Suprapubic skin (tissue), 4 donors: ENCODE data around the gene CPA1. TPM values are rescaled to one million over a fixed set of nuclear protein-coding genes. Genes with fewer than 3 reads are reported as not detected.

Experiments
- DNase-seq, 2 donors: peaks; one replicate each; pipeline ENCODE4 v3.0.0-alpha.2; 2019; ENCODE audit warnings: low spot score in 2 of 2
- H3K27ac ChIP-seq: fragments of 200-600 bp; sonication (generic); one replicate; pipeline ENCODE4 v1.5.1; 2019
- H3K27me3 ChIP-seq: fragments of 200-600 bp; sonication (generic); one replicate; pipeline ENCODE4 v1.5.1; 2019
- H3K36me3 ChIP-seq: fragments of 200-600 bp; sonication (generic); one replicate; pipeline ENCODE4 v1.5.1; 2019
- H3K4me1 ChIP-seq: fragments of 200-600 bp; sonication (generic); one replicate; pipeline ENCODE4 v1.5.1; 2019
- H3K4me3 ChIP-seq: fragments of 200-600 bp; sonication (generic); one replicate; pipeline ENCODE4 v1.5.1; 2019; ENCODE audit warnings: mild to moderate bottlenecking
- H3K9me3 ChIP-seq: fragments of 200-600 bp; sonication (generic); one replicate; pipeline ENCODE4 v1.5.1; 2019
- EP300 ChIP-seq: sonication (generic); formaldehyde crosslinking; IDR thresholded peaks from one replicate; pipeline ENCODE4 v1.6.1; 2017; ENCODE audit warnings: antibody characterized with exemption
- POLR2A ChIP-seq, 2 donors: fragments of 450-650 bp; IDR thresholded peaks; one replicate each; pipeline ENCODE4 v1.6.1; 2017; ENCODE audit warnings: antibody characterized with exemption in 2 of 2, mild to moderate bottlenecking in 2 of 2, moderate library complexity in 2 of 2
- POLR2AphosphoS5 ChIP-seq, 3 donors: sonication (generic); formaldehyde crosslinking; IDR thresholded peaks; one replicate each; pipeline ENCODE4 v1.6.1; 2017; ENCODE audit warnings: antibody characterized with exemption in 3 of 3
- WGBS: methylation state at CpG from one replicate; pipeline ENCODE4 v1.1.5; 2018; 5-methylcytosine and 5-hydroxymethylcytosine counted together
- total RNA-seq, 4 donors: library from RNA; depleted of rRNA; stranded (reverse); fragments of >200 nt; gene quantifications; one replicate each; pipeline ENCODE4 v1.1.0, GENCODE V29; 2016
- TF ChIP-seq, protein P1 (sequence below), 2 donors: fragments of 200-600 bp in 1 of 2; fragments of 450-650 bp in 1 of 2; sonication (generic) in 1 of 2; IDR thresholded peaks; one replicate each; pipeline ENCODE4 v1.5.1; 2016 to 2019; ENCODE audit warnings: antibody characterized with exemption in 2 of 2, mild to moderate bottlenecking in 1 of 2, moderate library complexity in 1 of 2

CPA1 gene
- total RNA-seq, 4 donors from 2014 or later, result not detected

DNA sequence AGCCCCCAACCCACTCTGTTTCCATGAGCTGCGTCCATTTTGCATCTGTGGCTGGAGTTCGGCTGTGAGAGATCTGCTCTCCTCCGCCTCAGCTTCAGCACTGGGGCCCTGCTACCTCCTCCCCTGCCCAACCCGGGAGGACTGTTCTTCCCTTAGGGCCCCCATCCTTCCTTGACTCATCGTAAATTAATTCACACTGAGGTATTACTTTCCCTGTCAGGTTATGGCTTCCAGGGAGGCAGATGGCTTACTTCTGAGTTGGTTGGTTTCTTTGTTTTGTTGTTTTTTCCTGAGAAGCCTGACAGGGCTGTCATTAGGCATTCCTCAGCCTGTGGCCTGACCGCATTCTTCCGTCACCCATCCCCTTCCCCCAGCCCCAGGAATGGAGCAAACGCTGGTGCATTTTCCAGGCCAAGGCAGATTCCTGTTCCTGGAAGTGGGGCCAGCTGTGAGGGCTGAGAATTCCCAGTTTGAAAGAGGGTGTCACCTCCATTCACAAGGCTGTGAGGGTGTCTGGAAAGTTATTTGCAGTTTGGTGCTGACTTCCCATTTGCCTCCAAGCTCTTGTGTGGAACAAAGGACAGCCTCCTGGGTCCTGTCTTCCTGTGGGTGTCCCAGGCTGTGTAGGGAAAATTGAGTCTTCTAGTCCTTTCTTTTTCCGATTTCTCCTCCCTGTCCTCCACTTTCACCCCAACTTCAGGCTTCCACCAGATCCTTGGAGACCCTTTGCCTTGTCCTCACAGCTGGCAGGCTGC, 24.0 kb upstream of the CPA1 start:
- Histone ChIP-seq H3K27me3 (no peaks in the 10 kb centered on the region), H3K9me3 (peaks cover 3% of the 10 kb centered on the region), H3K27ac (peak overlapping the region; percentile 93), H3K4me1 (peaks cover 45% of the 10 kb centered on the region), H3K4me3 (no peak overlapping the region), H3K36me3 (no peaks in the 10 kb centered on the region)
- TF ChIP-seq POLR2A (IDR thresholded peaks at IDR 0.05) (no peak), POLR2AphosphoS5 (IDR thresholded peaks at IDR 0.05) (peak in 2 of 3 donors; percentile 47 to 62)
- WGBS, result 20% methylated on average over 9 of the region's 9 CpGs
- DNase-seq, result peak in 1 of 2 donors; percentile 60

DNA sequence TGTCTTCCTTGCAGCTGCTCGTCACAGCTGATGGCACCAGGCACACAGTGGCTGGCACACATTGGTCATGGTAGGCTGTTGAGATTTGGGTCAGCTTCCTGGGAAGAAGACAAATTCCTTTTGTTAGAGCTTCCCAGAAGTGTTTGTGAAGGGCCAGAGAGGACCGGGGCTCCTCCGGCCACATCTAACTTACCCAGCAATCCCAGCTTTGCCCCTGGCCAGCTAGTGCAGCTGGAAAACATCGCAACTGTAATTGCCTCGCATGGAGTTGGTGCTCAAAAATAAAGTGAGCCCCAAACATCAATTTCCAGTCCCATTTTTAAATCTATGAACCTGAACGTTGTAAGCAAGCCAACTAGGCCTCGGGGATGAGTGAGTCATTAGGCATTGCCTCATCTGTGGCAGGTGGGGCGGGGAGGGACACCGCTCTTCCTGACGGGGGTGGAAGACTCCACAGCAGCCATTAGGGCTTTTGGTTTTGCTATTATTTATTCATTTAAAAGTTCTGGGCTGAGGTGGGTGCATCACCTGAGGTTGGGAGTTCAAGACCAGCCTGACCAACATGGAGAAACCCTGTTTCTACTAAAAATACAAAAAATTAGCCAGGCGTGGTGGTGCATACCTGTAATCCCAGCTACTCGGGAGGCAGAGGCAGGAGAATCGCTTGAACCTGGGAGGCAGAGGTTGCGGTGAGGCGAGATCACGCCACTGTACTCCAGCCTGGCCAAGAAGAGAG, 23.2 kb upstream of the CPA1 start:
- WGBS, result 44% methylated on average over 16 of the region's 16 CpGs
- DNase-seq, result peak; percentile 81 to 84
- H3K4me3 ChIP-seq, result no peak overlapping the region
- H3K27ac ChIP-seq, result peak overlapping the region; percentile 93
- no peaks in the 10 kb centered on the region for H3K27me3 ChIP-seq
- peaks cover 38% of the 10 kb centered on the region for H3K4me1 ChIP-seq
- TF ChIP-seq EP300 (no peak), POLR2AphosphoS5 (IDR thresholded peaks at IDR 0.05) (peak in 2 of 3 donors; percentile 63 to 73)
- H3K36me3 ChIP-seq, result no peaks in the 10 kb centered on the region
- H3K9me3 ChIP-seq, result peaks cover 3% of the 10 kb centered on the region

DNA sequence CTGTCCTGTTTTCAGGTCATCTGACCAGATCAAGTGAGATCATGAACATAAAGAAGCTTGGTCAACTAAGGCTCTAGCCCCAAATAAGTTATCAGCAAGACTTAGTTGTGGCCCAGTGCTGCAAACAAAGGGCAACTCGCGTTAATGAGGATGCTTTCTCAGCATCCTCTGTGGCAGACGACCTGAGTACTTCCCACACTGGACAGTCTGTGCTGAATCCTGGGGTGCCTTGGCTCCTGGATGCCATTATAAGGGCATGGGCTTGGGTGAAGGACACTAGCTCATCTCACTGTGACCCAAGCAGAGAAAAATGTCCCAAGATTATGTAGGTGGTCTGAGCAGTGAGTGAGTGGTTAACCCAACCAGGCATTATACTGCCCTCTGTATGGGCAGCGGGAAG, 21.8 kb upstream of the CPA1 start:
- no peak overlapping the region for H3K4me3 ChIP-seq
- no peak for TF ChIP-seq POLR2A (IDR thresholded peaks at IDR 0.05)
- no peak for TF ChIP-seq POLR2AphosphoS5 (IDR thresholded peaks at IDR 0.05)
- no peak for TF ChIP-seq EP300
- TF ChIP-seq, protein P1, sequence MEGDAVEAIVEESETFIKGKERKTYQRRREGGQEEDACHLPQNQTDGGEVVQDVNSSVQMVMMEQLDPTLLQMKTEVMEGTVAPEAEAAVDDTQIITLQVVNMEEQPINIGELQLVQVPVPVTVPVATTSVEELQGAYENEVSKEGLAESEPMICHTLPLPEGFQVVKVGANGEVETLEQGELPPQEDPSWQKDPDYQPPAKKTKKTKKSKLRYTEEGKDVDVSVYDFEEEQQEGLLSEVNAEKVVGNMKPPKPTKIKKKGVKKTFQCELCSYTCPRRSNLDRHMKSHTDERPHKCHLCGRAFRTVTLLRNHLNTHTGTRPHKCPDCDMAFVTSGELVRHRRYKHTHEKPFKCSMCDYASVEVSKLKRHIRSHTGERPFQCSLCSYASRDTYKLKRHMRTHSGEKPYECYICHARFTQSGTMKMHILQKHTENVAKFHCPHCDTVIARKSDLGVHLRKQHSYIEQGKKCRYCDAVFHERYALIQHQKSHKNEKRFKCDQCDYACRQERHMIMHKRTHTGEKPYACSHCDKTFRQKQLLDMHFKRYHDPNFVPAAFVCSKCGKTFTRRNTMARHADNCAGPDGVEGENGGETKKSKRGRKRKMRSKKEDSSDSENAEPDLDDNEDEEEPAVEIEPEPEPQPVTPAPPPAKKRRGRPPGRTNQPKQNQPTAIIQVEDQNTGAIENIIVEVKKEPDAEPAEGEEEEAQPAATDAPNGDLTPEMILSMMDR (IDR thresholded peaks at IDR 0.05), result no peak
- H3K27me3 ChIP-seq, result no peaks in the 10 kb centered on the region
- H3K36me3 ChIP-seq, result no peaks in the 10 kb centered on the region
- H3K27ac ChIP-seq, result no peak overlapping the region
- peaks cover 3% of the 10 kb centered on the region for H3K9me3 ChIP-seq
- peaks cover 32% of the 10 kb centered on the region for H3K4me1 ChIP-seq
- DNase-seq, result no peak
- WGBS, result 92% methylated on average over 4 of the region's 4 CpGs

DNA sequence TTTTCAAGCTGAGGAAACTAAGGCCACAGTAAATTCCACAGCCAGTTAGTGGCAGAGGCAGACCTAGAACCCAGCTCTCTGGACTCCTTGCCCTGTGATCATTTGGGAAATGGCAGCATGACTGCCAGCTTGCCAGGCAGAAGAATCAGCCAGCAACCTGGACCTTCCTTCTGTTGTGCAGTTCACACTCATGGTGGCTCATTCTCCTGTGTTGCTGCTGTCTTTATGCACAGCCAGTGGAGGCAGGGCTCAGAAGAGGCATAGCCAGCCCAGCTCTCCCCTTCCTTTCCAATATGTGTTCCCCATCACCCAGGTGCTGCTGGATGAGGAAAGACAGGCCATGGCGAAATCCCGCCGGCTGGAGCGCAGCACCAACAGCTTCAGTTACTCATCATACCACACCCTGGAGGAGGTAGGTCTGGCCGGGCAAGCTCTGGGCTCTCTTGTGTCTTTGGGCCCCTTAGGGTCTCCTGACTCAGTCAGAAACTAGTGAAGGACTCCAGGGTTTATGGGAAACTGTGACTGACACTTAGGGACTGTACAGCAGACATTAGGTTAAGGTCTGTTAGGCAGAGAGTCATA, 20.9 kb upstream of the CPA1 start:
- H3K36me3 ChIP-seq, result no peaks in the 10 kb centered on the region
- no peak for DNase-seq
- no peak overlapping the region for H3K4me3 ChIP-seq
- H3K27ac ChIP-seq, result no peak overlapping the region
- peaks cover 39% of the 10 kb centered on the region for H3K4me1 ChIP-seq
- H3K27me3 ChIP-seq, result no peaks in the 10 kb centered on the region
- WGBS, result 94% methylated on average over 5 of the region's 5 CpGs
- H3K9me3 ChIP-seq, result peaks cover 3% of the 10 kb centered on the region
- TF ChIP-seq, protein P1 (IDR thresholded peaks at IDR 0.05), result no peak
- no peak for TF ChIP-seq EP300
- no peak for TF ChIP-seq POLR2AphosphoS5 (IDR thresholded peaks at IDR 0.05)
- TF ChIP-seq POLR2A (IDR thresholded peaks at IDR 0.05), result no peak

DNA sequence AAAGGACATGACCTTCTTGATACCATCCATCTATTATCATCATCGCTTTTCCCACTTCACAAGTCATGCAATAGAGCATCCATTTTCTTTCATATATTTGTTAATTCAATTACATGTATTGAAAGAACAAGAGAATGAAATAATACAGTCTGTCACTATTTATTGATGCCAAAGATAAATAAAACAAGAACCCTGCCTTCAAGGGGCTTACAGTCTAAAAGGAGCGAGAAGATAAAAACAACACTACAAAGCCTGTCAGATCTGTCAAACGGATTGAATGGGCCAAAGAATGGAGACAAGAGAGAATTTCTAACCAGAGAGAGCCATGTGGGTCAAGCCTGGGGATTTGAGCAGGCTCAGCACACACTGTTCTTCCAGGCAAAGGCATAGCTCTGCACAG, 19.8 kb upstream of the CPA1 start:
- Histone ChIP-seq H3K36me3 (no peaks in the 10 kb centered on the region), H3K27me3 (no peaks in the 10 kb centered on the region), H3K4me1 (peaks cover 36% of the 10 kb centered on the region), H3K9me3 (peaks cover 3% of the 10 kb centered on the region), H3K27ac (no peak overlapping the region), H3K4me3 (no peak overlapping the region)
- no peak for DNase-seq
- 95% methylated on average over 3 of the region's 3 CpGs for WGBS
- TF ChIP-seq EP300 (no peak), POLR2A (IDR thresholded peaks at IDR 0.05) (no peak), POLR2AphosphoS5 (IDR thresholded peaks at IDR 0.05) (no peak)
- TF ChIP-seq, protein P1 (IDR thresholded peaks at IDR 0.05), result no peak

DNA sequence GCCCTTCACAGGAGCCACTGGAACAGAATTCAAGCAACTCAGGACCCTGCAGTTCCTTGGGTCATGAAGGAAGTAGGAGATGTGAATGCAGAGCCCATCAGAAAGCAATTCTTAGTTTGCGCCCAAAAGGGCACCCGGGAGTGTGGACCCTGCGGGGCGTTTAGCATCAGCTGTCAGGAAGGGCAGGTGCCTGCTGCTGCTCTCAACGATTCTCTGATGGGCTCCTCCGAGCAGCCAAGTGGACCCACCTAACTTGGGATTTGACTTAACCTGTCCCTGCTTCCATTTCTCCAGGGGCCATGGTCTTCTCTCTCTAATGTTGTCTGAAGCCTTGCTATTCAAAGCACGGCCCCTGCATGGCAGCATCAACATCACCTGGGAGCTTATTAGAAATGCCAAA, 18.6 kb upstream of the CPA1 start:
- Histone ChIP-seq H3K4me3 (no peak overlapping the region), H3K36me3 (no peaks in the 10 kb centered on the region), H3K27me3 (no peaks in the 10 kb centered on the region), H3K4me1 (peaks cover 25% of the 10 kb centered on the region), H3K9me3 (peaks cover 3% of the 10 kb centered on the region), H3K27ac (no peak overlapping the region)
- peak in 1 of 2 donors; percentile 37 for DNase-seq
- 88% methylated on average over 7 of the region's 7 CpGs for WGBS
- no peak for TF ChIP-seq POLR2A (IDR thresholded peaks at IDR 0.05)
- no peak for TF ChIP-seq EP300
- TF ChIP-seq, protein P1 (IDR thresholded peaks at IDR 0.05), result no peak
- no peak for TF ChIP-seq POLR2AphosphoS5 (IDR thresholded peaks at IDR 0.05)
